ENCODE results near the gene CDC42EP5. TPM values are rescaled to one million over a fixed set of nuclear protein-coding genes. Genes with fewer than 3 reads are reported as not detected.
"Not testable (repeated sequence)": the region's sequence is repeated elsewhere in the genome, so short reads cannot be mapped to it uniquely, and the experiment has no call there.

Gene CDC42EP5
- total RNA-seq, 2 donors from 2014 or later = 444 to 601 TPM

- Histone ChIP-seq H3K4me3 (peak overlapping the region; percentile 41), H3K27ac (peak overlapping the region; percentile 94), H3K36me3 (no peaks in the 10 kb centered on the region), H3K9me3 (no peaks in the 10 kb centered on the region), H3K9ac (ENCODE audit: low read depth in 2 of 2, low read length in 2 of 2) (peak overlapping the region; percentile 54 to 89), H3K27me3 (no peaks in the 10 kb centered on the region), H3K4me1 (no peaks in the 10 kb centered on the region)
- no peak for DNase-seq
- intact Hi-C loops (cut with DNase I) = no loop called here
- TF ChIP-seq CTCF (IDR thresholded peaks at IDR 0.05) = no peak
Observed at GRCh38 chr19:54473892-54474372, 836 bp upstream of the CDC42EP5 start.

GRCh38 chr19:54470991-54471782, 1.9 kb downstream of the CDC42EP5 start:
- peak overlapping the region; percentile 88 to 91 for H3K9ac ChIP-seq (ENCODE audit: low read depth in 2 of 2, low read length in 2 of 2)
- intact Hi-C loops (cut with DNase I) = no loop called here
- H3K9me3 ChIP-seq = no peaks in the 10 kb centered on the region
- no peaks in the 10 kb centered on the region for H3K4me1 ChIP-seq
- TF ChIP-seq CTCF (IDR thresholded peaks at IDR 0.05) = no peak
- H3K27me3 ChIP-seq = no peaks in the 10 kb centered on the region
- H3K27ac ChIP-seq = peak overlapping the region; percentile 99
- peak overlapping the region; percentile 56 for H3K4me3 ChIP-seq
- DNase-seq = peak; percentile 63
- no peaks in the 10 kb centered on the region for H3K36me3 ChIP-seq

GRCh38 chr19:54470276-54470887, 2.7 kb downstream of the CDC42EP5 start:
- intact Hi-C loops (cut with DNase I) = no loop called here
- Histone ChIP-seq H3K27me3 (no peaks in the 10 kb centered on the region), H3K4me3 (peak overlapping the region; percentile 56), H3K36me3 (no peaks in the 10 kb centered on the region), H3K27ac (peak overlapping the region; percentile 99), H3K4me1 (no peaks in the 10 kb centered on the region), H3K9me3 (no peaks in the 10 kb centered on the region), H3K9ac (ENCODE audit: low read depth in 2 of 2, low read length in 2 of 2) (peak overlapping the region; percentile 88 to 91)
- no peak for TF ChIP-seq CTCF (IDR thresholded peaks at IDR 0.05)
- DNase-seq = no peak

- Histone ChIP-seq H3K36me3 (no peaks in the 10 kb centered on the region), H3K4me1 (no peaks in the 10 kb centered on the region), H3K27ac (peak overlapping the region; percentile 99), H3K9me3 (no peaks in the 10 kb centered on the region), H3K27me3 (no peaks in the 10 kb centered on the region), H3K9ac (ENCODE audit: low read depth in 2 of 2, low read length in 2 of 2) (peak overlapping the region; percentile 68 to 88), H3K4me3 (no peak overlapping the region)
- TF ChIP-seq CTCF (IDR thresholded peaks at IDR 0.05) = no peak
- peak; percentile 78 for DNase-seq
- intact Hi-C loops (cut with DNase I) = no loop called here
Observed at GRCh38 chr19:54469496-54469934, 3.6 kb downstream of the CDC42EP5 start.

- peak; percentile 20 for DNase-seq
- H3K27me3 ChIP-seq; intact Hi-C loops (cut with DNase I); H3K36me3 ChIP-seq; H3K4me3 ChIP-seq; H3K9me3 ChIP-seq: not testable (repeated sequence)
- peak overlapping the region in 1 of 2 donors; percentile 58 for H3K9ac ChIP-seq (ENCODE audit: low read depth in 2 of 2, low read length in 2 of 2)
- H3K27ac ChIP-seq = peak overlapping the region; percentile 99
- peaks cover 11% of the 10 kb centered on the region for H3K4me1 ChIP-seq
Observed at GRCh38 chr19:54466110-54466480, 7.0 kb downstream of the CDC42EP5 start.
